H1 (cell line): ENCODE measurements around the gene EEF1AKMT1. TPM values are rescaled to one million over a fixed set of nuclear protein-coding genes. Genes with fewer than 3 reads are reported as not detected.

Experiments
- CBX8 ChIP-seq: fragments of 300-800, 300-1000 bp; sonication (generic); IDR thresholded peaks from 2 replicates; pipeline ENCODE4 v1.7.1; 2016; ENCODE audit warnings: low read depth, low read length, borderline replicate concordance
- polyA plus RNA-seq, 7 experiments: library from polyadenylated mRNA; depleted of rRNA in 3 of 7; stranded (reverse) in 5 of 7; unstranded in 2 of 7; fragments of >200 nt in 5 of 7; fragments of 200-250 nt in 2 of 7; gene quantifications; 1 replicate in 5 of 7; 2 replicates in 1 of 7; 4 replicates in 1 of 7; pipeline versions ENCODE4 v1.2.1 to v1.2.3, GENCODE V29; 2011 to 2013; ENCODE audit warnings: missing spikeins in 2 of 7, mixed read lengths in 2 of 7
- total RNA-seq: library from RNA; stranded (reverse); fragmentation: NEBNext Ultra II Directional; extraction: Animal tissue kit (Norgen Biotek cat#: 25700); gene quantifications from 2 replicates; pipeline ENCODE4 v1.2.1, GENCODE V29; 2021
- TF ChIP-seq, protein P1 (sequence below): fragments of 300-600 bp; sonication (generic); IDR thresholded peaks from 2 replicates; pipeline ENCODE4 v1.7.1; 2012; ENCODE audit warnings: low read length, moderate library complexity, mild to moderate bottlenecking, inconsistent platforms; ENCODE audit not compliant: insufficient replicate concordance
- TF ChIP-seq, protein P2 (sequence below): IDR thresholded peaks from 2 replicates; pipeline ENCODE4 v1.6.1; 2011; ENCODE audit warnings: low read depth, mild to moderate bottlenecking, low read length; ENCODE audit not compliant: insufficient read depth

EEF1AKMT1 gene
- total and polyA plus RNA-seq, 2 of the 8 experiments (the other 6 are each of a cell fraction or from before 2014, with no cell fraction given) = 3.1 to 4.1 TPM

DNA sequence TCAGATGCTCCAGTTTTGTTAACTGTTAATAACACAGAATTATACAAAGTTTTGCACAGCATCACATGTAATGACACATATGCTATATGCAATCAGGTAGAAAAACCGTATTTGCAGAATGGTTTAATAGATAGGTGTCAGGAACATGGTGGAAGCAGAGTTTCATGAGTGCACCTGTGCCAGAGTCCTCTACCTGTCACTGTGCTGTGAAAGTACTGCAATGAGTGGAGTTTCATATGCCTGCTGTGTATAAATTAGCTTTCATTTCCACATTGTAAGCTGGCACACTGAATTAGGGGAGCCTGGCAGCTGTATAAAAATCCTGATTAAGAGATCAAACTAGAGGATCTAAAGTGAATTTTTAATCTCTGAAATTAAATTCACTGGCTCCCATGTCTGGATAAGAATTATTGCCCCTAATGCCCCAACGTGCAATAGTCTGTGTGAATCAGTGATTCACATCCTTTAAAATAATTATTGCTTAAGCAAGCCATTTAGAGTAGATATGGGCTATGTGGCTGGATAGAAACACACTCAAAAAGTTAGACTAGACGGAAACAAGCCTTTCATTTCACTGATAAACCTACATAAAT, 8.5 kb upstream of the EEF1AKMT1 start (continued):
- TF ChIP-seq, protein P1, sequence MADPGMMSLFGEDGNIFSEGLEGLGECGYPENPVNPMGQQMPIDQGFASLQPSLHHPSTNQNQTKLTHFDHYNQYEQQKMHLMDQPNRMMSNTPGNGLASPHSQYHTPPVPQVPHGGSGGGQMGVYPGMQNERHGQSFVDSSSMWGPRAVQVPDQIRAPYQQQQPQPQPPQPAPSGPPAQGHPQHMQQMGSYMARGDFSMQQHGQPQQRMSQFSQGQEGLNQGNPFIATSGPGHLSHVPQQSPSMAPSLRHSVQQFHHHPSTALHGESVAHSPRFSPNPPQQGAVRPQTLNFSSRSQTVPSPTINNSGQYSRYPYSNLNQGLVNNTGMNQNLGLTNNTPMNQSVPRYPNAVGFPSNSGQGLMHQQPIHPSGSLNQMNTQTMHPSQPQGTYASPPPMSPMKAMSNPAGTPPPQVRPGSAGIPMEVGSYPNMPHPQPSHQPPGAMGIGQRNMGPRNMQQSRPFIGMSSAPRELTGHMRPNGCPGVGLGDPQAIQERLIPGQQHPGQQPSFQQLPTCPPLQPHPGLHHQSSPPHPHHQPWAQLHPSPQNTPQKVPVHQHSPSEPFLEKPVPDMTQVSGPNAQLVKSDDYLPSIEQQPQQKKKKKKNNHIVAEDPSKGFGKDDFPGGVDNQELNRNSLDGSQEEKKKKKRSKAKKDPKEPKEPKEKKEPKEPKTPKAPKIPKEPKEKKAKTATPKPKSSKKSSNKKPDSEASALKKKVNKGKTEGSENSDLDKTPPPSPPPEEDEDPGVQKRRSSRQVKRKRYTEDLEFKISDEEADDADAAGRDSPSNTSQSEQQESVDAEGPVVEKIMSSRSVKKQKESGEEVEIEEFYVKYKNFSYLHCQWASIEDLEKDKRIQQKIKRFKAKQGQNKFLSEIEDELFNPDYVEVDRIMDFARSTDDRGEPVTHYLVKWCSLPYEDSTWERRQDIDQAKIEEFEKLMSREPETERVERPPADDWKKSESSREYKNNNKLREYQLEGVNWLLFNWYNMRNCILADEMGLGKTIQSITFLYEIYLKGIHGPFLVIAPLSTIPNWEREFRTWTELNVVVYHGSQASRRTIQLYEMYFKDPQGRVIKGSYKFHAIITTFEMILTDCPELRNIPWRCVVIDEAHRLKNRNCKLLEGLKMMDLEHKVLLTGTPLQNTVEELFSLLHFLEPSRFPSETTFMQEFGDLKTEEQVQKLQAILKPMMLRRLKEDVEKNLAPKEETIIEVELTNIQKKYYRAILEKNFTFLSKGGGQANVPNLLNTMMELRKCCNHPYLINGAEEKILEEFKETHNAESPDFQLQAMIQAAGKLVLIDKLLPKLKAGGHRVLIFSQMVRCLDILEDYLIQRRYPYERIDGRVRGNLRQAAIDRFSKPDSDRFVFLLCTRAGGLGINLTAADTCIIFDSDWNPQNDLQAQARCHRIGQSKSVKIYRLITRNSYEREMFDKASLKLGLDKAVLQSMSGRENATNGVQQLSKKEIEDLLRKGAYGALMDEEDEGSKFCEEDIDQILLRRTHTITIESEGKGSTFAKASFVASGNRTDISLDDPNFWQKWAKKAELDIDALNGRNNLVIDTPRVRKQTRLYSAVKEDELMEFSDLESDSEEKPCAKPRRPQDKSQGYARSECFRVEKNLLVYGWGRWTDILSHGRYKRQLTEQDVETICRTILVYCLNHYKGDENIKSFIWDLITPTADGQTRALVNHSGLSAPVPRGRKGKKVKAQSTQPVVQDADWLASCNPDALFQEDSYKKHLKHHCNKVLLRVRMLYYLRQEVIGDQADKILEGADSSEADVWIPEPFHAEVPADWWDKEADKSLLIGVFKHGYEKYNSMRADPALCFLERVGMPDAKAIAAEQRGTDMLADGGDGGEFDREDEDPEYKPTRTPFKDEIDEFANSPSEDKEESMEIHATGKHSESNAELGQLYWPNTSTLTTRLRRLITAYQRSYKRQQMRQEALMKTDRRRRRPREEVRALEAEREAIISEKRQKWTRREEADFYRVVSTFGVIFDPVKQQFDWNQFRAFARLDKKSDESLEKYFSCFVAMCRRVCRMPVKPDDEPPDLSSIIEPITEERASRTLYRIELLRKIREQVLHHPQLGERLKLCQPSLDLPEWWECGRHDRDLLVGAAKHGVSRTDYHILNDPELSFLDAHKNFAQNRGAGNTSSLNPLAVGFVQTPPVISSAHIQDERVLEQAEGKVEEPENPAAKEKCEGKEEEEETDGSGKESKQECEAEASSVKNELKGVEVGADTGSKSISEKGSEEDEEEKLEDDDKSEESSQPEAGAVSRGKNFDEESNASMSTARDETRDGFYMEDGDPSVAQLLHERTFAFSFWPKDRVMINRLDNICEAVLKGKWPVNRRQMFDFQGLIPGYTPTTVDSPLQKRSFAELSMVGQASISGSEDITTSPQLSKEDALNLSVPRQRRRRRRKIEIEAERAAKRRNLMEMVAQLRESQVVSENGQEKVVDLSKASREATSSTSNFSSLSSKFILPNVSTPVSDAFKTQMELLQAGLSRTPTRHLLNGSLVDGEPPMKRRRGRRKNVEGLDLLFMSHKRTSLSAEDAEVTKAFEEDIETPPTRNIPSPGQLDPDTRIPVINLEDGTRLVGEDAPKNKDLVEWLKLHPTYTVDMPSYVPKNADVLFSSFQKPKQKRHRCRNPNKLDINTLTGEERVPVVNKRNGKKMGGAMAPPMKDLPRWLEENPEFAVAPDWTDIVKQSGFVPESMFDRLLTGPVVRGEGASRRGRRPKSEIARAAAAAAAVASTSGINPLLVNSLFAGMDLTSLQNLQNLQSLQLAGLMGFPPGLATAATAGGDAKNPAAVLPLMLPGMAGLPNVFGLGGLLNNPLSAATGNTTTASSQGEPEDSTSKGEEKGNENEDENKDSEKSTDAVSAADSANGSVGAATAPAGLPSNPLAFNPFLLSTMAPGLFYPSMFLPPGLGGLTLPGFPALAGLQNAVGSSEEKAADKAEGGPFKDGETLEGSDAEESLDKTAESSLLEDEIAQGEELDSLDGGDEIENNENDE = no peak
- TF ChIP-seq, protein P2, sequence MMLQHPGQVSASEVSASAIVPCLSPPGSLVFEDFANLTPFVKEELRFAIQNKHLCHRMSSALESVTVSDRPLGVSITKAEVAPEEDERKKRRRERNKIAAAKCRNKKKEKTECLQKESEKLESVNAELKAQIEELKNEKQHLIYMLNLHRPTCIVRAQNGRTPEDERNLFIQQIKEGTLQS = no peak
- TF ChIP-seq CBX8 = no peak
